Ishikawa (cell line): ENCODE measurements around the gene GRK3.

ENCODE experiments used
- CEBPB ChIP-seq: IDR thresholded peaks from 2 replicates; pipeline ENCODE4 v1.6.1; 2012
- CREB1 ChIP-seq: IDR thresholded peaks from 2 replicates; pipeline ENCODE4 v1.6.1; 2012; ENCODE audit warnings: low read depth
- EP300 ChIP-seq: IDR thresholded peaks from 2 replicates; pipeline ENCODE4 v1.6.1; 2012; ENCODE audit warnings: borderline replicate concordance
- FOXM1 ChIP-seq: IDR thresholded peaks from 2 replicates; pipeline ENCODE4 v1.6.1; 2012; ENCODE audit warnings: low read depth, borderline replicate concordance
- NFIC ChIP-seq: IDR thresholded peaks from 2 replicates; pipeline ENCODE4 v1.6.1; 2012
- RAD21 ChIP-seq: IDR thresholded peaks from 2 replicates; pipeline ENCODE4 v1.6.1; 2012; ENCODE audit warnings: low read depth
- TAF1 ChIP-seq: IDR thresholded peaks from 2 replicates; pipeline ENCODE4 v1.6.1; 2012; ENCODE audit warnings: low read depth, mild to moderate bottlenecking
- TCF12 ChIP-seq: IDR thresholded peaks from 2 replicates; pipeline ENCODE4 v1.6.1; 2012; ENCODE audit warnings: low read depth
- YY1 ChIP-seq: IDR thresholded peaks from 2 replicates; pipeline ENCODE4 v1.6.1; 2012; ENCODE audit warnings: low read depth
- ZBTB7A ChIP-seq: IDR thresholded peaks from 2 replicates; pipeline ENCODE4 v1.6.1; 2012; ENCODE audit warnings: low read depth
- TF ChIP-seq, protein P1 (sequence below): IDR thresholded peaks from 2 replicates; pipeline ENCODE4 v1.6.1; 2012
- TF ChIP-seq, protein P2 (sequence below): IDR thresholded peaks from 2 replicates; pipeline ENCODE4 v1.6.1; 2012
- TF ChIP-seq, protein P3 (sequence below): IDR thresholded peaks from 2 replicates; pipeline ENCODE4 v1.6.1; 2012; ENCODE audit warnings: low read depth, mild to moderate bottlenecking

DNA sequence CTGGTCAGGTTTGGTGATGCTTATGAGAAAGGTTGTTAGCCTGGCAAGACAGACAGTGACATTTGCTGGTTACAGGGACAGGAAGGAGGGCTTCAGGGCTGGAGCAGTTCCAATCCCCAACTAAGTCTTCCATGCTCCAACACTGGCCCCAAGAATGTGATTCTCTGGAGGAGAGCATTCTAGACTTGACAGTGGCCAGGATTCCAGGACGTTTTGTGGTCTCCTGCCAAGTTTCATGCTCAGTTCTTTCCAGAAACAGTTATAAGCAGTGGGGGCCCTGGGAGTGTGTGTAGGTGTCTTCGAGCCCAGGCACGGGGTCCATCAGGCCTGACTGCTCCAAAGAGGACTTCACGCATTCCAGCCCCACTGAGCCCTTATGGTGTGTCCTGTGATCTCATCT is 8.9 kb upstream of the GRK3 start:
- TF ChIP-seq ZBTB7A, result no peak
- TF ChIP-seq, protein P1, sequence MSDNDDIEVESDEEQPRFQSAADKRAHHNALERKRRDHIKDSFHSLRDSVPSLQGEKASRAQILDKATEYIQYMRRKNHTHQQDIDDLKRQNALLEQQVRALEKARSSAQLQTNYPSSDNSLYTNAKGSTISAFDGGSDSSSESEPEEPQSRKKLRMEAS, result no peak
- no peak for TF ChIP-seq YY1
- TF ChIP-seq FOXM1, result no peak
- TF ChIP-seq TCF12, result no peak
- TF ChIP-seq TAF1, result no peak
- TF ChIP-seq RAD21, result no peak
- no peak for TF ChIP-seq CEBPB
- no peak for TF ChIP-seq NFIC
- TF ChIP-seq, protein P2, sequence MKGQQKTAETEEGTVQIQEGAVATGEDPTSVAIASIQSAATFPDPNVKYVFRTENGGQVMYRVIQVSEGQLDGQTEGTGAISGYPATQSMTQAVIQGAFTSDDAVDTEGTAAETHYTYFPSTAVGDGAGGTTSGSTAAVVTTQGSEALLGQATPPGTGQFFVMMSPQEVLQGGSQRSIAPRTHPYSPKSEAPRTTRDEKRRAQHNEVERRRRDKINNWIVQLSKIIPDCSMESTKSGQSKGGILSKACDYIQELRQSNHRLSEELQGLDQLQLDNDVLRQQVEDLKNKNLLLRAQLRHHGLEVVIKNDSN, result no peak
- no peak for TF ChIP-seq EP300
- TF ChIP-seq, protein P3, sequence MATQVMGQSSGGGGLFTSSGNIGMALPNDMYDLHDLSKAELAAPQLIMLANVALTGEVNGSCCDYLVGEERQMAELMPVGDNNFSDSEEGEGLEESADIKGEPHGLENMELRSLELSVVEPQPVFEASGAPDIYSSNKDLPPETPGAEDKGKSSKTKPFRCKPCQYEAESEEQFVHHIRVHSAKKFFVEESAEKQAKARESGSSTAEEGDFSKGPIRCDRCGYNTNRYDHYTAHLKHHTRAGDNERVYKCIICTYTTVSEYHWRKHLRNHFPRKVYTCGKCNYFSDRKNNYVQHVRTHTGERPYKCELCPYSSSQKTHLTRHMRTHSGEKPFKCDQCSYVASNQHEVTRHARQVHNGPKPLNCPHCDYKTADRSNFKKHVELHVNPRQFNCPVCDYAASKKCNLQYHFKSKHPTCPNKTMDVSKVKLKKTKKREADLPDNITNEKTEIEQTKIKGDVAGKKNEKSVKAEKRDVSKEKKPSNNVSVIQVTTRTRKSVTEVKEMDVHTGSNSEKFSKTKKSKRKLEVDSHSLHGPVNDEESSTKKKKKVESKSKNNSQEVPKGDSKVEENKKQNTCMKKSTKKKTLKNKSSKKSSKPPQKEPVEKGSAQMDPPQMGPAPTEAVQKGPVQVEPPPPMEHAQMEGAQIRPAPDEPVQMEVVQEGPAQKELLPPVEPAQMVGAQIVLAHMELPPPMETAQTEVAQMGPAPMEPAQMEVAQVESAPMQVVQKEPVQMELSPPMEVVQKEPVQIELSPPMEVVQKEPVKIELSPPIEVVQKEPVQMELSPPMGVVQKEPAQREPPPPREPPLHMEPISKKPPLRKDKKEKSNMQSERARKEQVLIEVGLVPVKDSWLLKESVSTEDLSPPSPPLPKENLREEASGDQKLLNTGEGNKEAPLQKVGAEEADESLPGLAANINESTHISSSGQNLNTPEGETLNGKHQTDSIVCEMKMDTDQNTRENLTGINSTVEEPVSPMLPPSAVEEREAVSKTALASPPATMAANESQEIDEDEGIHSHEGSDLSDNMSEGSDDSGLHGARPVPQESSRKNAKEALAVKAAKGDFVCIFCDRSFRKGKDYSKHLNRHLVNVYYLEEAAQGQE, result no peak
- no peak for TF ChIP-seq CREB1
